H9 (cell line): ENCODE results near the gene DGKG. TPM values are rescaled to one million over a fixed set of nuclear protein-coding genes. Genes with fewer than 3 reads are reported as not detected.

Experiments
- DNase-seq: peaks from one replicate; pipeline ENCODE4 v3.0.0-alpha.2; 2017
- H2AFZ ChIP-seq: one replicate; pipeline ENCODE4 v1.6.1; 2013; ENCODE audit warnings: mild to moderate bottlenecking, low read length, control low read depth, moderate library complexity
- H2AK5ac ChIP-seq: 2 replicates; pipeline ENCODE4 v1.6.1; 2013; ENCODE audit warnings: low read length, control low read depth, mixed read lengths; ENCODE audit not compliant: insufficient read length
- H2BK120ac ChIP-seq: one replicate; pipeline ENCODE4 v1.6.1; 2013; ENCODE audit warnings: low read depth, mild to moderate bottlenecking, low read length, control low read depth, inconsistent platforms; ENCODE audit not compliant: poor library complexity, severe bottlenecking
- H2BK12ac ChIP-seq: 2 replicates; pipeline ENCODE4 v1.6.1; 2013; ENCODE audit warnings: low read length, control low read depth, mixed read lengths, low read depth; ENCODE audit not compliant: insufficient read length
- H2BK15ac ChIP-seq: 2 replicates; pipeline ENCODE4 v1.6.1; 2013; ENCODE audit warnings: low read depth, low read length, control low read depth
- H2BK20ac ChIP-seq: one replicate; pipeline ENCODE4 v1.6.1; 2013; ENCODE audit warnings: low read depth, mild to moderate bottlenecking, low read length, control low read depth, inconsistent platforms; ENCODE audit not compliant: poor library complexity, severe bottlenecking
- H2BK5ac ChIP-seq: 2 replicates; pipeline ENCODE4 v1.6.1; 2013; ENCODE audit warnings: low read length, control low read depth, mixed read lengths; ENCODE audit not compliant: insufficient read length
- H3K14ac ChIP-seq: 2 replicates; pipeline ENCODE4 v1.6.1; 2013; ENCODE audit warnings: low read length, control low read depth; ENCODE audit not compliant: insufficient read depth
- H3K18ac ChIP-seq: 2 replicates; pipeline ENCODE4 v1.6.1; 2013; ENCODE audit warnings: low read depth, mild to moderate bottlenecking, mixed read lengths, low read length, control low read depth; ENCODE audit not compliant: insufficient read length
- H3K23ac ChIP-seq: 2 replicates; pipeline ENCODE4 v1.6.1; 2013; ENCODE audit warnings: low read length, control low read depth, mixed read lengths, low read depth; ENCODE audit not compliant: insufficient read length
- H3K23me2 ChIP-seq: 2 replicates; pipeline ENCODE4 v1.6.1; 2013; ENCODE audit warnings: low read depth, mild to moderate bottlenecking, mixed read lengths, low read length, control low read depth; ENCODE audit not compliant: insufficient read length, poor library complexity, severe bottlenecking
- H3K27ac ChIP-seq: 2 replicates; pipeline ENCODE4 v1.5.1; 2013; ENCODE audit warnings: low read length, control low read depth, mixed read lengths, low read depth; ENCODE audit not compliant: insufficient read length
- H3K27me3 ChIP-seq: 2 replicates; pipeline ENCODE4 v1.6.1; 2013; ENCODE audit warnings: low read length, control low read depth, inconsistent platforms; ENCODE audit not compliant: insufficient read depth
- H3K4ac ChIP-seq: 2 replicates; pipeline ENCODE4 v1.6.1; 2013; ENCODE audit warnings: low read depth, mild to moderate bottlenecking, control low read depth, inconsistent platforms, low read length, moderate library complexity
- H3K4me1 ChIP-seq: 2 replicates; pipeline ENCODE4 v1.6.1; 2013; ENCODE audit warnings: low read length, control low read depth, inconsistent platforms; ENCODE audit not compliant: insufficient read depth
- H3K4me2 ChIP-seq: 2 replicates; pipeline ENCODE4 v1.6.1; 2013; ENCODE audit warnings: low read length, control low read depth, mixed read lengths; ENCODE audit not compliant: insufficient read length, insufficient read depth
- H3K56ac ChIP-seq: 2 replicates; pipeline ENCODE4 v1.6.1; 2013; ENCODE audit warnings: low read depth, mild to moderate bottlenecking, mixed read lengths, low read length, control low read depth; ENCODE audit not compliant: insufficient read length
- H3K79me1 ChIP-seq: 2 replicates; pipeline ENCODE4 v1.6.1; 2013; ENCODE audit warnings: low read depth, mild to moderate bottlenecking, moderate library complexity, low read length, control low read depth, inconsistent platforms; ENCODE audit not compliant: insufficient read depth, poor library complexity, severe bottlenecking
- H3K79me2 ChIP-seq: 2 replicates; pipeline ENCODE4 v1.6.1; 2013; ENCODE audit warnings: low read length, control low read depth, inconsistent platforms; ENCODE audit not compliant: insufficient read depth
- H3K9ac ChIP-seq: 2 replicates; pipeline ENCODE4 v1.6.1; 2013; ENCODE audit warnings: low read length, control low read depth, mixed read lengths; ENCODE audit not compliant: insufficient read length; ENCODE audit errors: extremely low read depth
- H3K9me3 ChIP-seq: one replicate; pipeline ENCODE4 v1.6.1; 2013; ENCODE audit warnings: low read depth, low read length, inconsistent platforms; ENCODE audit not compliant: control insufficient read depth
- H3T11ph ChIP-seq: one replicate; pipeline ENCODE4 v1.6.1; 2013; ENCODE audit warnings: mild to moderate bottlenecking, low read length, control low read depth, inconsistent platforms
- H4K20me1 ChIP-seq: one replicate; pipeline ENCODE4 v1.6.1; 2013; ENCODE audit not compliant: control insufficient read depth, insufficient read length, insufficient read depth
- H4K5ac ChIP-seq: 2 replicates; pipeline ENCODE4 v1.6.1; 2013; ENCODE audit warnings: low read depth, mild to moderate bottlenecking, mixed read lengths, low read length, control low read depth; ENCODE audit not compliant: insufficient read length
- H4K8ac ChIP-seq: replicated peaks from 2 replicates; pipeline ENCODE4 v1.6.1; 2013; ENCODE audit warnings: low read length, control low read depth, mixed read lengths, low read depth; ENCODE audit not compliant: insufficient read length
- H4K91ac ChIP-seq: 2 replicates; pipeline ENCODE4 v1.6.1; 2013; ENCODE audit warnings: low read depth, mild to moderate bottlenecking, moderate library complexity, mixed read lengths, low read length, control low read depth; ENCODE audit not compliant: insufficient read length
- H3K27ac Mint-ChIP-seq, 3 experiments: 2 replicates in 2 of 3; 3 replicates in 1 of 3; pipeline ENCODE4 v1.8.0; 2020 to 2021; ENCODE audit warnings: mixed read lengths in 3 of 3, mild to moderate bottlenecking in 1 of 3, moderate library complexity in 1 of 3
- H3K27me3 Mint-ChIP-seq: 2 replicates; pipeline ENCODE4 v1.8.0; 2021; ENCODE audit warnings: low read depth, mild to moderate bottlenecking, moderate library complexity, mixed read lengths
- H3K36me3 Mint-ChIP-seq, 3 experiments: 2 replicates in 2 of 3; 3 replicates in 1 of 3; pipeline ENCODE4 v1.8.0; 2020 to 2021; ENCODE audit warnings: low read depth in 3 of 3, mixed read lengths in 3 of 3; ENCODE audit not compliant: insufficient read depth in 1 of 3
- H3K4me1 Mint-ChIP-seq, 2 experiments: 2 replicates each; pipeline ENCODE4 v1.8.0; 2020; ENCODE audit warnings: mixed read lengths in 2 of 2
- H3K4me3 Mint-ChIP-seq, 2 experiments: 2 replicates in 1 of 2; 3 replicates in 1 of 2; pipeline ENCODE4 v1.8.0; 2020 to 2021; ENCODE audit warnings: mild to moderate bottlenecking in 2 of 2, mixed read lengths in 2 of 2, moderate library complexity in 1 of 2
- H3K9me3 Mint-ChIP-seq, 2 experiments: 2 replicates in 1 of 2; 3 replicates in 1 of 2; pipeline ENCODE4 v1.8.0; 2020; ENCODE audit warnings: mild to moderate bottlenecking in 2 of 2, mixed read lengths in 2 of 2, moderate library complexity in 1 of 2
- CTCF ChIP-seq: fragments of 200-600 bp; sonication (generic); conservative IDR thresholded peaks from 3 replicates; pipeline ENCODE4 v1.8.0; 2021; ENCODE audit warnings: antibody characterized with exemption, mild to moderate bottlenecking
- WGBS: extraction: QIAGEN DNeasy Blood & Tissue Kit; methylation state at CpG from one replicate; pipeline ENCODE4 v1.1.7; 2013; ENCODE audit warnings: missing lambda C conversion rate, low lambda C conversion rate, mixed read lengths; ENCODE audit not compliant: insufficient read length; ENCODE audit errors: extremely low coverage; 5-methylcytosine and 5-hydroxymethylcytosine counted together
- total RNA-seq: library from RNA; stranded (reverse); gene quantifications from 2 replicates; pipeline ENCODE4 v1.2.1, GENCODE V29; 2021

DGKG gene
- total RNA-seq, 1 experiment from 2014 or later: not detected

GRCh38 chr3:186251948-186252619, 110.0 kb downstream of the DGKG start:
- H3K79me1 ChIP-seq: no peaks in the 10 kb centered on the region
- Mint-ChIP-seq H3K27me3 (peaks cover 36% of the 10 kb centered on the region), H3K27ac (no peak overlapping the region), H3K36me3 (no peaks in the 10 kb centered on the region), H3K4me3 (no peak overlapping the region), H3K4me1 (peaks cover 0 to 5% of the 10 kb centered on the region in 2 experiments; a peak in 1 of 4 replicates), H3K9me3 (no peaks in the 10 kb centered on the region)
- H3T11ph ChIP-seq: no peak overlapping the region
- no peak overlapping the region for H2AK5ac ChIP-seq
- no peak overlapping the region for H3K18ac ChIP-seq
- H3K27me3 ChIP-seq: no peaks in the 10 kb centered on the region; the same call in 1 of the 2 replicates
- H3K23me2 ChIP-seq: no peaks in the 10 kb centered on the region
- H2BK15ac ChIP-seq: no peak overlapping the region
- no peak overlapping the region for H3K4ac ChIP-seq
- no peaks in the 10 kb centered on the region for H3K79me2 ChIP-seq
- H3K23ac ChIP-seq: no peak overlapping the region
- H2BK5ac ChIP-seq: no peak overlapping the region
- H2BK120ac ChIP-seq: no peak overlapping the region
- H3K4me2 ChIP-seq: no peak overlapping the region
- H3K56ac ChIP-seq: no peak overlapping the region
- H4K5ac ChIP-seq: no peak overlapping the region
- no peaks in the 10 kb centered on the region for H4K20me1 ChIP-seq
- no peak overlapping the region for H2BK12ac ChIP-seq
- H3K9me3 ChIP-seq: no peaks in the 10 kb centered on the region
- no peak overlapping the region for H4K8ac ChIP-seq
- no peak overlapping the region for H2AFZ ChIP-seq
- no peak for DNase-seq
- H3K27ac ChIP-seq: no peak overlapping the region
- no CpG with 5 or more reads among the region's 8 CpGs for WGBS
- TF ChIP-seq CTCF: no peak
- no peak overlapping the region for H3K14ac ChIP-seq
- no peak overlapping the region for H2BK20ac ChIP-seq
- H3K9ac ChIP-seq: no peak overlapping the region
- no peak overlapping the region for H4K91ac ChIP-seq
- no peaks in the 10 kb centered on the region; the same call in 1 of the 2 replicates for H3K4me1 ChIP-seq
